Measurements from ENCODE around the gene KHNYN.

KHNYN gene

DNA sequence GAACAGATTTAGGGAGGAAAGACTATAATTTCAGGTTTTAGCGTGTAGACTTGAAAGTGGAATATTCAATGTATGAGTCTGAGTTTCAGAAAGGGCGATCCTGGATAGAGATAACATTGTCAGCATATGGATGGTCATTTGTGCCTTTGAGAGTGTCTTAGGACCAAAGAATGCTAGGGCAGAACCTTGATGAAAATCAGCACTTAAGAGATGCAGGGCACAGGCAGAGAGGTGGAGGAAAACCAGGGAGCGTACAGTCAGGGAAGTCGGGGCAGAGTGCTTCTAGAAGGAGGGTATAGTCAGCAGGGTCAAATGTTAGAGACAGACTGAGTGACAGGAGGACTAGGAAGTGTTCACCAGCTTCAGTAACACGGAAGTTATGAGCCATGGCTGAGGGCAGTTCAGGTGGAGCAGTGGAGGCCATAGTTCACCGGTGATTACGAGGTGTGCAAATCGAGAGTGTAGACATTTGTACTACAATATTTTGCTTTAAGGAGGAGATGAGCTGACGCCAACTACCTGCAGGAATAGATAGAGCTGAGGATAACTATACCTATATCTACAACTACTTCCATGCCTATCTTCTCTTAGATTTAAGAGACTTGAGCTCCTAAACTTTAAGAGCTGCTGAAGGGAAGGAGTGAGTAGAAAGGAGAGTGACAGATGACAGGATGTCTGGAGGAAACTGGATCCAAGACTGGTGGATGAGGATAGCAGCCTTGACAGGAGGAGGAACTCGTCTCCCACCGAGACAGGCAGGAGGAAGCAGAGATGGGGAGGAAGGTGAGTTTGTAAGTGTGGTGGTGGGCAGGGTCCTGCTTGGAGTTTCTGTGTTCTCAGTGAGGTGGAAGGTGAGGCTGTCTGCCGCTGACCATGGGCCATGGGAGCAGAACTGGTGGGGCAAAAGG lies 6.8 kb upstream of the KHNYN start:
- in situ Hi-C loops (cut with MboI; ENCODE audit: low sequenced_read_pairs, unreplicated experiment): no loop called here
- TF ChIP-seq, protein P1, sequence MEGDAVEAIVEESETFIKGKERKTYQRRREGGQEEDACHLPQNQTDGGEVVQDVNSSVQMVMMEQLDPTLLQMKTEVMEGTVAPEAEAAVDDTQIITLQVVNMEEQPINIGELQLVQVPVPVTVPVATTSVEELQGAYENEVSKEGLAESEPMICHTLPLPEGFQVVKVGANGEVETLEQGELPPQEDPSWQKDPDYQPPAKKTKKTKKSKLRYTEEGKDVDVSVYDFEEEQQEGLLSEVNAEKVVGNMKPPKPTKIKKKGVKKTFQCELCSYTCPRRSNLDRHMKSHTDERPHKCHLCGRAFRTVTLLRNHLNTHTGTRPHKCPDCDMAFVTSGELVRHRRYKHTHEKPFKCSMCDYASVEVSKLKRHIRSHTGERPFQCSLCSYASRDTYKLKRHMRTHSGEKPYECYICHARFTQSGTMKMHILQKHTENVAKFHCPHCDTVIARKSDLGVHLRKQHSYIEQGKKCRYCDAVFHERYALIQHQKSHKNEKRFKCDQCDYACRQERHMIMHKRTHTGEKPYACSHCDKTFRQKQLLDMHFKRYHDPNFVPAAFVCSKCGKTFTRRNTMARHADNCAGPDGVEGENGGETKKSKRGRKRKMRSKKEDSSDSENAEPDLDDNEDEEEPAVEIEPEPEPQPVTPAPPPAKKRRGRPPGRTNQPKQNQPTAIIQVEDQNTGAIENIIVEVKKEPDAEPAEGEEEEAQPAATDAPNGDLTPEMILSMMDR (IDR thresholded peaks at IDR 0.05; ENCODE audit: borderline replicate concordance, control extremely low read depth, extremely low read depth, insufficient read depth, missing control alignments): no peak
- DNase-seq (ENCODE audit: low spot score): no peak

DNA sequence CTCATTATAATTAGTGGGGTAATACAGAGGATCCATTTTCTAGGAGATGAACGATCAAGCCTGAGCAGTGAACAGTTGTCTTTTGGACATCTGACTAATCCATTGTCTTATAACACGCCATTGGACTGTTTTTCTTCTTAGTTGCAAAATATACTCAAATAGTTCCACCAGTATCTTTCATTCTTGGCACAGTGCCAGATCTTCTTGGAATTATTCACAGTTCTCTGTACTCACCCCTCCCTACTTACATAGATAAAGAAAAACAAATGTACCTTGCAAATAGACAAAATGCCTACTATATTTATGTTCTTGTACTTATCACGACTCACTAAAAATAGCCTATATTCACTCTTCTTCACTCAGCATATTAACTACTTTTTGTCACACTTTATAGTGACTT lies 4.0 kb upstream of the KHNYN start:
- no peak for DNase-seq (ENCODE audit: low spot score)
- TF ChIP-seq, protein P1 (IDR thresholded peaks at IDR 0.05; ENCODE audit: borderline replicate concordance, control extremely low read depth, extremely low read depth, insufficient read depth, missing control alignments): no peak
- in situ Hi-C loops (cut with MboI; ENCODE audit: low sequenced_read_pairs, unreplicated experiment): no loop called here

DNA sequence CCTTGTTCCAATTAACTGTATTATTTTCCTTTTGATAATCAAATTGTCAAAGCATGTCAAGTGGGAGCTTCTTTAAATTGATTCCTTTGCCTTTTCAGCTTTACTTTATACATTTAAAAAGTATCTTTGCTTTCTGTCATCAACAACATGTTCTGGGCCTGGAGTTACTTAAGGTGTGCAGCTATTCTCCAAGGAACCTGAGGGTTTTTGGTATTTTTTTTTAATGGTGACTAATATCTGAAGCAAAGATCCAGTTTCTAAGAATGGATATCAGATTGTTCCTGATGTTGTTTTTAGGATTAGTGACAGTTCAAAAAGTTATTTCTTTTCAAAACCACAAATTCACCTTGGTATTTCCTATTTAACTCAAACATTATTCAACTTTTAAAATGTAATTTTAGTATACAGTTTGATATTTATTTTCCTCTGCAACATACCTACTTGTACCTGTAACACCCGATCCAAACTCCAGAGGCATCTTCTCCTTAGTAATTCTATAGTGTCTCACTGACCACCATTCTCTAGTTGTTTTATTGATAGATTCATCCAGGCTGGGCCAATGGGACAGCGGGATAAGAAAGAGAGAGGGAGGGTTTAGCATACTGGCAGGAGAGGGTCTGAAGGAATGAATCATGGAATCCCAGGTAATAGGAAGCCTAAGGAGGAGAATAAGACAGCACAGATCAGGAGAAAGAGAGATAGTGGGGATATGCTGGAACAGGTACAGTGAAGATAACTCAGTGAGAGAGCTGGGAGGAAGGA lies 3.4 kb upstream of the KHNYN start:
- in situ Hi-C loops (cut with MboI; ENCODE audit: low sequenced_read_pairs, unreplicated experiment): no loop called here
- TF ChIP-seq, protein P1 (IDR thresholded peaks at IDR 0.05; ENCODE audit: borderline replicate concordance, control extremely low read depth, extremely low read depth, insufficient read depth, missing control alignments): no peak
- no peak for DNase-seq (ENCODE audit: low spot score)

DNA sequence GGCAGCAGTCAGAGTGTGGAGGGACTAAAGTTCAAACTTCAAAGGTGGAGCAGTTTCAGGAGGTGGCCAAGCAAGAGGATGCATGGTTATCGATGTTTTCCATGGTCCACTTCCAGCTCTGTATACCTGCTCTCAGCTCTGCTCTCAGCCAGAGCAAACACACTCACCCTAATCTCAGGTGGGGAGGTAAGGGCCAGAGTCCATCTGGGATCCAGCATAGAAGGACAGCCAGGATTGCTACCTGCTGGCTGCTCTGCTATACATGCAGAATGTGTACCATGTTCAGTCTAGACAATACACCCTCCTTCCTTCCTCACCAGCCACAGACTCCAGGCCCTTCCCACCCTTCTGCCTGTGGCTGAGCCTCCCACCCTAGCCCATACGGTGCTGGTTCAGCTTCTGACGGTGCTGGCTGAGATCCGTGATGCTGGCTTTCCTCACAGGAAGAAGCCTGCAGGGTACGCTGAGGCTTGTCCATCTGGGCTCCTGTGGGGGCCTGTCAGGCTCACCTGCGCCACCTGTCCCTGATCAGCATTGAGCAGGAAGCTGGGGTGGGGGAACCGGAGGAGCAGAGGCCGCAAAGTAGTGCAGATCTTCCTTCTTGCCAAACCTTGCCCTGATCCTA lies 2.7 kb upstream of the KHNYN start:
- TF ChIP-seq, protein P1 (IDR thresholded peaks at IDR 0.05; ENCODE audit: borderline replicate concordance, control extremely low read depth, extremely low read depth, insufficient read depth, missing control alignments): no peak
- DNase-seq (ENCODE audit: low spot score): no peak
- in situ Hi-C loops (cut with MboI; ENCODE audit: low sequenced_read_pairs, unreplicated experiment): no loop called here

DNA sequence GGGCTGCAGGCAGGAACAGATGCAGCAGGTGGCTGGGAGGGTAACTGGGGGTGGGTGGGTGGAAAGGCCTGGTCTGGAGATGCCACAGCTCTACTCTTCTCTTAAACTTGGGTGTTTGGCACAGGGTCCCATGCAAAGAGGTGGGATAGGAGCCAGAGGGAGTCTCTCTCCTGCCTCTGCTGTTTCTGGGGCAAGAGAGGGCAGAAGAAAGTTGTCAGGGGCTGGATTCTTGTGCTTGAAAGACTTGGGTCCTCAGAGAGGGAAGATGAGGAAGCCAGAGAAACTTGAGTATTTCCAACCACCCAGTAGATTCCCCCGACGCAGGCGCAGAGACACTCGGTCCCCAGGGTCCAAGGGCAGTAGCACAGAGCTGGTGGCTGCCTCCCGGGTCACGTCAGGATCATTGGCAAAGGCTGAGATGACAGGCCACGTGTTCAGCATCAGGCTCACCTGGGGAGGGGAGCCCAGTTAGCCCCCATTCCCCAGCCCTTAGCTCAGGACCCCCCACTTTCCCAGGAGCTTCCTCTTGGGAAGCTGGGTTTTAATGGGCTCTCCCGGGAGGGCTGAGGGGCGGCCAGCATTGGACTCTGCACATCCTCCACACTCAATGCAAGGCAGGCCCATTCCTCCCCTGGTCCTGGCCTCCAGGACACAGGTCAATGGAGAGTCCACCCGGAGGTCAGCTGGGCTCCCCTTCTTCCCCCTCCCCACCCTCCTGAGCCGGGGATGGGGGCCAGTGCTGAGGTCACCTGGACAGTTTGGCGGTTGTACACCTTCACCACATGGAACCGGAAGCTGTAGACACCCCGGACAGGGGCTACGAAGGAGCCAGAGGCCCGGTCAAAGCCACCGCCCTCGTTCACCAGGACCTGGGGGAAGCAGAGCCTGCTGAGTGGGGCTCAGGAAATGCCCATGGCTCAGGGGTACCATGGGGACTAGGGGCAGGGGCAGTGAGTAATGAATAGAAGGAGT lies 1.9 kb upstream of the KHNYN start:
- in situ Hi-C loops (cut with MboI; ENCODE audit: low sequenced_read_pairs, unreplicated experiment): no loop called here
- DNase-seq (ENCODE audit: low spot score): no peak
- TF ChIP-seq, protein P1 (IDR thresholded peaks at IDR 0.05; ENCODE audit: borderline replicate concordance, control extremely low read depth, extremely low read depth, insufficient read depth, missing control alignments): no peak
